HepG2 (cell line): ENCODE data around the gene JMJD6. TPM values are rescaled to one million over a fixed set of nuclear protein-coding genes. Genes with fewer than 3 reads are reported as not detected.
A peak's percentile ranks its signal among the peaks of the same experiment; 100 is the strongest.

ENCODE experiments used
- CSRNP2 ChIP-seq: sonication (generic); formaldehyde crosslinking; conservative IDR thresholded peaks from 2 replicates; pipeline ENCODE4 v1.8.0; 2022; ENCODE audit warnings: low read depth, missing genetic modification reagents
- HNF4A ChIP-seq: sonication (generic); formaldehyde crosslinking; IDR thresholded peaks from 2 replicates; pipeline ENCODE4 v1.4.0; 2020; ENCODE audit warnings: missing genetic modification reagents
- IKZF5 ChIP-seq: IDR thresholded peaks from 2 replicates; pipeline ENCODE4 v1.6.1; 2018; ENCODE audit warnings: missing genetic modification reagents, mild to moderate bottlenecking, missing compliant biosample characterization
- KDM3A ChIP-seq: IDR thresholded peaks from 2 replicates; pipeline ENCODE4 v1.6.1; 2018; ENCODE audit warnings: low read depth, missing compliant biosample characterization
- KLF11 ChIP-seq: IDR thresholded peaks from 2 replicates; pipeline ENCODE4 v1.6.1; 2016; ENCODE audit warnings: missing compliant biosample characterization
- MED1 ChIP-seq: sonication (generic); formaldehyde crosslinking; IDR thresholded peaks from 2 replicates; pipeline ENCODE4 v1.4.0; 2020; ENCODE audit warnings: missing genetic modification reagents
- MIXL1 ChIP-seq: IDR thresholded peaks from 2 replicates; pipeline ENCODE4 v1.6.1; 2016
- POLR2AphosphoS2 ChIP-seq: IDR thresholded peaks from 2 replicates; pipeline ENCODE4 v1.6.1; 2011; ENCODE audit warnings: low read depth, low read length, improper control_type of control experiment
- TGIF2 ChIP-seq: IDR thresholded peaks from 2 replicates; pipeline ENCODE4 v1.6.1; 2016; ENCODE audit warnings: control low read depth, missing compliant biosample characterization
- ZFP90 ChIP-seq: sonication (generic); formaldehyde crosslinking; IDR thresholded peaks from 2 replicates; pipeline ENCODE4 v1.8.0; 2022; ENCODE audit warnings: missing genetic modification reagents, mild to moderate bottlenecking, inconsistent platforms, borderline replicate concordance
- ZNF30 ChIP-seq: sonication (generic); formaldehyde crosslinking; IDR thresholded peaks from 2 replicates; pipeline ENCODE4 v1.5.0; 2020; ENCODE audit warnings: mild to moderate bottlenecking, missing genetic modification reagents
- ZNF331 ChIP-seq: sonication (generic); formaldehyde crosslinking; IDR thresholded peaks from 2 replicates; pipeline ENCODE4 v1.4.0; 2020; ENCODE audit warnings: missing genetic modification reagents
- ZNF354B ChIP-seq: sonication (generic); formaldehyde crosslinking; IDR thresholded peaks from 2 replicates; pipeline ENCODE4 v1.8.0; 2022; ENCODE audit warnings: mild to moderate bottlenecking, missing genetic modification reagents
- ZNF362 ChIP-seq: sonication (generic); formaldehyde crosslinking; IDR thresholded peaks from 2 replicates; pipeline ENCODE4 v1.4.0; 2020; ENCODE audit warnings: missing genetic modification reagents, mild to moderate bottlenecking, borderline replicate concordance
- ZNF562 ChIP-seq: sonication (generic); formaldehyde crosslinking; IDR thresholded peaks from 2 replicates; pipeline ENCODE4 v1.8.0; 2022; ENCODE audit warnings: missing genetic modification reagents, borderline replicate concordance
- ZNF589 ChIP-seq: sonication (generic); formaldehyde crosslinking; conservative IDR thresholded peaks from 2 replicates; pipeline ENCODE4 v1.8.0; 2022; ENCODE audit warnings: mild to moderate bottlenecking, moderate library complexity, missing genetic modification reagents
- ZNF639 ChIP-seq: conservative IDR thresholded peaks from 2 replicates; pipeline ENCODE4 v1.6.1; 2018; ENCODE audit warnings: missing genetic modification reagents
- ZSCAN12 ChIP-seq: sonication (generic); formaldehyde crosslinking; IDR thresholded peaks from 2 replicates; pipeline ENCODE4 v1.9.0; 2021; ENCODE audit warnings: mild to moderate bottlenecking, missing genetic modification reagents
- polyA plus RNA-seq, 8 experiments: library from polyadenylated mRNA; depleted of rRNA in 3 of 8; stranded (reverse) in 7 of 8; unstranded in 1 of 8; fragments of >200 nt; fragmentation: Illumina TruSeq in 4 of 8; extraction: Trizol in 4 of 8; gene quantifications; 2 replicates each; pipeline versions ENCODE4 v1.2.1 to v1.2.3, GENCODE V29; 2011 to 2016; ENCODE audit warnings: low read depth in 4 of 8, missing spikeins in 1 of 8, mixed read lengths in 1 of 8; ENCODE audit not compliant: insufficient read depth in 1 of 8
- total RNA-seq, 5 experiments: library from RNA; depleted of rRNA; stranded (reverse); fragments of >200 nt; fragmentation: Illumina TruSeq; extraction: Trizol; gene quantifications; 2 replicates each; pipeline ENCODE4 v1.2.3, GENCODE V29; 2016; ENCODE audit warnings: low read depth in 1 of 5
- TF ChIP-seq, protein P1 (sequence below): sonication (generic); formaldehyde crosslinking; IDR thresholded peaks from 2 replicates; pipeline ENCODE4 v1.5.0; 2020; ENCODE audit warnings: missing genetic modification reagents, mild to moderate bottlenecking, borderline replicate concordance
- TF ChIP-seq, protein P2 (sequence below): IDR thresholded peaks from 2 replicates; pipeline ENCODE4 v1.6.1; 2016; ENCODE audit warnings: missing compliant biosample characterization, missing genetic modification reagents, borderline replicate concordance
- TF ChIP-seq, protein P3 (sequence below): sonication (generic); formaldehyde crosslinking; IDR thresholded peaks from 2 replicates; pipeline ENCODE4 v1.8.0; 2022; ENCODE audit warnings: low read depth, missing genetic modification reagents

The JMJD6 gene
- total and polyA plus RNA-seq, 2 of the 13 experiments (the other 11 are each of a cell fraction or from before 2014, with no cell fraction given) = 33.6 to 41.0 TPM

DNA sequence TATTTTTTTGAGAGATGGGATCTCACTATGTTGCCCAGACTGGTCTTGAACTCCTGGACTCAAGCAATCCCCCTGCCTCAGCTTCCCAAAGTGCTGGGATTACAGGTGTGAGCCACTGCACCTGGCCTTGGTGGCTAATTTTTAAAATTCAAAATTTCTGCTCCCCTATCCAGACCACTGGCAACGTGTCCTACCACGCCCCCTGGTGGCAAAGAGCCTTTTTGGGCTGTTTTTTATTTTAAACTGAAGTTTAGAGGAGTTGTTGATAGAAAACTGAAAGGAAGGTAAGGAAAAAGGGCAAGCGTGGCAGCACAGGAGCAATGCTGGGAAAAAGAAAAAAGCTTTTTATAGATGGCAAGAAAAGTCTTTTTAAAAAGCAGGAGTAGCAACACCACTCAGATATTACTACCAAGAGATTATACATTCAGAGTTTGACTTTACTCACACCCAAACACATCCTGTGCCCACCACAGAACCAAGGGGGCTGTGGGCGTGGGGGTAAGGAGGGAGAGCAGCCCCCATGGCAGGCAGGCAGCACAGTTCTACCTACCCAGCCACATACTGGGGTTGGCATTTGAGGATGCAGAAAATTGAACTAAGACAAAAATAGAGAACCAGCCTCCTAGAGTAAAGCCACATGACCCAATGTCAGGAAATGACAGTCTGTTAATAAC, 11.4 kb downstream of the JMJD6 start (continued):
- TF ChIP-seq ZNF639 (peak; percentile 46; the same call in 1 of the 2 replicates), ZFP90 (no peak), ZNF354B (CRISPR knock-in tag) (no peak), ZSCAN12 (CRISPR knock-in tag) (no peak), ZNF562 (CRISPR knock-in tag) (no peak), HNF4A (CRISPR knock-in tag) (no peak), ZNF589 (CRISPR knock-in tag) (no peak), MED1 (peak; percentile 37; the same call in 1 of the 2 replicates), KLF11 (CRISPR knock-in tag) (0 out of 2 replicates have a peak, but pooled peaks have one; percentile 54), MIXL1 (CRISPR knock-in tag) (0 out of 2 replicates have a peak, but pooled peaks have one; percentile 10), ZNF331 (CRISPR knock-in tag) (no peak), ZNF30 (no peak), CSRNP2 (CRISPR knock-in tag) (no peak), KDM3A (CRISPR knock-in tag) (no peak), ZNF362 (CRISPR knock-in tag) (peak; percentile 12; the same call in 1 of the 2 replicates), POLR2AphosphoS2 (no peak), TGIF2 (CRISPR knock-in tag) (no peak), IKZF5 (CRISPR knock-in tag) (0 out of 2 replicates have a peak, but pooled peaks have one; percentile 25)
- TF ChIP-seq, protein P1, sequence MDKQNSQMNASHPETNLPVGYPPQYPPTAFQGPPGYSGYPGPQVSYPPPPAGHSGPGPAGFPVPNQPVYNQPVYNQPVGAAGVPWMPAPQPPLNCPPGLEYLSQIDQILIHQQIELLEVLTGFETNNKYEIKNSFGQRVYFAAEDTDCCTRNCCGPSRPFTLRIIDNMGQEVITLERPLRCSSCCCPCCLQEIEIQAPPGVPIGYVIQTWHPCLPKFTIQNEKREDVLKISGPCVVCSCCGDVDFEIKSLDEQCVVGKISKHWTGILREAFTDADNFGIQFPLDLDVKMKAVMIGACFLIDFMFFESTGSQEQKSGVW (CRISPR knock-in tag) = no peak
- TF ChIP-seq, protein P2, sequence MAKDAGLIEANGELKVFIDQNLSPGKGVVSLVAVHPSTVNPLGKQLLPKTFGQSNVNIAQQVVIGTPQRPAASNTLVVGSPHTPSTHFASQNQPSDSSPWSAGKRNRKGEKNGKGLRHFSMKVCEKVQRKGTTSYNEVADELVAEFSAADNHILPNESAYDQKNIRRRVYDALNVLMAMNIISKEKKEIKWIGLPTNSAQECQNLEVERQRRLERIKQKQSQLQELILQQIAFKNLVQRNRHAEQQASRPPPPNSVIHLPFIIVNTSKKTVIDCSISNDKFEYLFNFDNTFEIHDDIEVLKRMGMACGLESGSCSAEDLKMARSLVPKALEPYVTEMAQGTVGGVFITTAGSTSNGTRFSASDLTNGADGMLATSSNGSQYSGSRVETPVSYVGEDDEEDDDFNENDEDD (CRISPR knock-in tag) = no peak
- TF ChIP-seq, protein P3, sequence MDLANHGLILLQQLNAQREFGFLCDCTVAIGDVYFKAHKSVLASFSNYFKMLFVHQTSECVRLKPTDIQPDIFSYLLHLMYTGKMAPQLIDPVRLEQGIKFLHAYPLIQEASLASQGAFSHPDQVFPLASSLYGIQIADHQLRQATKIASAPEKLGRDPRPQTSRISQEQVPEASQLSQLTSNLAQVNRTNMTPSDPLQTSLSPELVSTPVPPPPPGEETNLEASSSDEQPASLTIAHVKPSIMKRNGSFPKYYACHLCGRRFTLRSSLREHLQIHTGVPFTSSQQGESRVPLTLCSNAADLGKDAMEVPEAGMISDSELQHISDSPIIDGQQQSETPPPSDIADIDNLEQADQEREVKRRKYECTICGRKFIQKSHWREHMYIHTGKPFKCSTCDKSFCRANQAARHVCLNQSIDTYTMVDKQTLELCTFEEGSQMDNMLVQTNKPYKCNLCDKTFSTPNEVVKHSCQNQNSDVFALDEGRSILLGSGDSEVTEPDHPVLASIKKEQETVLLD (CRISPR knock-in tag) = no peak
